HG03060 (cell line): Measurements from ENCODE around the gene PRPSAP2.

Source experiments
- ATAC-seq: cut with Tn5 transposase; IDR thresholded peaks from one replicate; pipeline ENCODE4 v1.9.1; 2021; ENCODE audit warnings: low read depth, moderate number of reproducible peaks; ENCODE audit not compliant: unreplicated experiment

The PRPSAP2 gene

DNA sequence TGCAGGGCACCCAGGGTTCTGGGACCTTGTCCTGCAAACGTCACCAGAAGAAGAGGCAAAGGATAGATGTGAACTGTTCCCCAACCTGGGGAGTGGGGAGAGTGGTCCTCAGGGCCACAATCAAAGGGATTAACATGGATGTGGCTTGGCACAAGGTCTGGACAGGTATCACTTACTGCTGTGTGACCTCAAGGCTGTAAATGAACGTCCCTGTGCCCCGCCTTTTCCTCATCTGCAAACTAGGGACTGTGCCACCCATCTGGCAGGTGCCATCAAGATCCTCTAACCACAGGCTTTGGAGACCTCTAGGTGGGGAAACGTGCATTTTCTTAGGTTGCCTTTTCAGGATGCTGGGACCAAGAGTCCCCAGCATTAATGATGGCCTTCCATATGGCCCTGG lies 119.1 kb downstream of the PRPSAP2 start:
- ATAC-seq: no peak

DNA sequence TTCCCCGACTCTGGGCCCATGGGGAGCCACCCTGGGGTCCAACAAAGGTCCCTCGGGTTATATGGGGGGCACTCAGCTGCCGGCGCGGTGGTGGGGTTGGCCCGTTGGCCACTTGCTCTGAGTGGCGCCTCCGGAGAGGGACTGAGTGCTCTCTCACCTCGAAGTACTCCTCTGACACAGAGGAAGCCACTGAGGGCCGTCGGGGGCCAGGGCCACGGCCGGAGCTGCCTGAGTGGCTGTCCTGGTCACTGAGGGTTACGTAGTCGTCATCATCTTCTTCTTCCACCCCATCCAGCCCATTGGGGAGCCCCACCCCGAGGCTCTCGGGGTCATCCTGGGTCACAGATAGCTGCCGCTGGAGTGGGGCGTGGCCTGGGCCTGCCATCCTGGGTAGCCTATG lies 119.7 kb downstream of the PRPSAP2 start:
- ATAC-seq: no peak

DNA sequence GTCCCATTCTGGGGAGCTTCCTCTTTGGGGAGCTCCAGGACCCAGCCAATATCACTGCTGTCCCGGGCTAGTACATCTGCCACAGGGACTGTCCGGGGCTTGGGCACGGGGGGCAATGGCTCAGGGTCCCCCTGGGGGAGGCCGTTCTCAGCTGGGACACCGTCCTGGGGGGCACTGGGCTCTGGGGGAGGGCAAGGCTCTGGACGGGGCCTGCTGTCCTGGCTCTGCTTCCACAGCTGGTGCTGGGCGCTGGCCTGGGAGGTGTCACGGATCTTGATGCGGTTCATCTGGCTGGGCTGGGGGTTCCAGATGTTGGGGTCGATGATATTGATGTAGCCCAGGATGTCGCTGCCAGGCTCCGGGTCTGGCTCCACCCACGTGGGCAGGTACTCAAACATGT lies 120.1 kb downstream of the PRPSAP2 start:
- ATAC-seq: no peak

DNA sequence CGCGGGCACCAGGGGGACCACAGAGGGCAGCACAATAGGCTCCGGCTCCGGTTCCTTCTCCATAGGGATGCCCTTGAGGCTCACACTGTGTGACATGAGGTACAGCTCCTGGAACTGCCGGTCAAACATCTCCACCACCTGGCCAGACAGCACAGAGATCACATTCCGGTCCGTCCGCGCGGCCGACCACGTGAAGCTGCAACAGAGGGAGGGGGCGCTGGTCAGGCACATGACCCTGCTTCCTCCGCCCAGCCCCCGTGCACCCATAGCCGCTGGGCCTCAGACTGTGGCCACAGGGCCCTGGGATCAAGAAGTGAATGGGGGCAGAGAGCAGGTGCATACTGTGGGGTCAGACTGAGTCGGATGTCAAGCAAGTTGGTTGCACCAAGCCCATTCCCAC lies 120.7 kb downstream of the PRPSAP2 start:
- no peak for ATAC-seq
